Stimulated activated CD8-positive, alpha-beta memory T cell treated with anti-CD3 and anti-CD28 coated beads, Interleukin-12 subunit alpha, Interleukin-12 subunit beta, amount 100 ng/mL, for 1 hour (primary cell): ENCODE results near the gene CRADD.

Source experiments
- DNase-seq: peaks from one replicate; pipeline ENCODE4 v3.0.0-alpha.2; 2020; ENCODE audit warnings: low read depth

CRADD gene

GRCh38 chr12:93808169-93808899 lies 131.2 kb downstream of the CRADD start:
- DNase-seq, result no peak

- DNase-seq, result no peak
Observed at GRCh38 chr12:93812626-93813025, 135.5 kb downstream of the CRADD start.

GRCh38 chr12:93813186-93813585 lies 136.0 kb downstream of the CRADD start:
- no peak for DNase-seq

GRCh38 chr12:93813972-93814821 lies 137.0 kb downstream of the CRADD start:
- DNase-seq, result no peak

GRCh38 chr12:93818488-93819049 lies 141.4 kb downstream of the CRADD start:
- no peak for DNase-seq

GRCh38 chr12:93819050-93819491 lies 141.9 kb downstream of the CRADD start:
- no peak for DNase-seq

GRCh38 chr12:93823616-93824391 lies 146.6 kb downstream of the CRADD start:
- no peak for DNase-seq

GRCh38 chr12:93824514-93825500 lies 147.6 kb downstream of the CRADD start:
- no peak for DNase-seq

- DNase-seq, result no peak
Observed at GRCh38 chr12:93825501-93825888, 148.3 kb downstream of the CRADD start.

- DNase-seq, result no peak
Observed at GRCh38 chr12:93825931-93826555, 148.9 kb downstream of the CRADD start.

GRCh38 chr12:93827179-93827578 lies 150.0 kb downstream of the CRADD start:
- DNase-seq, result no peak

GRCh38 chr12:93827669-93828068 lies 150.5 kb downstream of the CRADD start:
- DNase-seq, result no peak

GRCh38 chr12:93829016-93829415 lies 151.8 kb downstream of the CRADD start:
- no peak for DNase-seq

GRCh38 chr12:93831374-93831773 lies 154.2 kb downstream of the CRADD start:
- no peak for DNase-seq

GRCh38 chr12:93832131-93832530 lies 155.0 kb downstream of the CRADD start:
- DNase-seq, result no peak

GRCh38 chr12:93833946-93834345 lies 156.8 kb downstream of the CRADD start:
- no peak for DNase-seq

- no peak for DNase-seq
Observed at GRCh38 chr12:93836620-93837260, 159.6 kb downstream of the CRADD start.

- no peak for DNase-seq
Observed at GRCh38 chr12:93838193-93838592, 161.0 kb downstream of the CRADD start.

- no peak for DNase-seq
Observed at GRCh38 chr12:93839064-93839463, 161.9 kb downstream of the CRADD start.

GRCh38 chr12:93841671-93842070 lies 164.5 kb downstream of the CRADD start:
- DNase-seq, result no peak
